Activated CD8-positive, alpha-beta memory T cell treated with anti-CD3 and anti-CD28 coated beads, Interleukin-2, amount 10 ng/mL, durations not matched to agents 7 days and 5 days (primary cell): ENCODE measurements around the gene PAIP2B. TPM values are rescaled to one million over a fixed set of nuclear protein-coding genes. Genes with fewer than 3 reads are reported as not detected.

Experiments
- total RNA-seq, 2 experiments: library from RNA; stranded (reverse); gene quantifications; one replicate each; pipeline ENCODE4 v1.2.3, GENCODE V29; 2021

Gene PAIP2B
- total RNA-seq, 2 experiments from 2014 or later: 1.1 to 1.5 TPM

Other genes with a start within 250 kb of the PAIP2B start
- not detected for gene ANKRD53, start 248.5 kb downstream of the PAIP2B start, total RNA-seq
- 10 to 100 TPM; 39.2 to 58.1 TPM for gene TEX261, start 232.2 kb downstream of the PAIP2B start, total RNA-seq
- gene NAGK, start 158.5 kb downstream of the PAIP2B start, total RNA-seq: 10 to 100 TPM; 54.6 to 78.4 TPM
- gene MCEE, start 96.9 kb downstream of the PAIP2B start, total RNA-seq: 10 to 100 TPM; 12.6 to 16.3 TPM
- gene MPHOSPH10, start 96.5 kb downstream of the PAIP2B start, total RNA-seq: 10 to 100 TPM; 24.2 to 40.8 TPM
- gene ZNF638, start 104.7 kb upstream of the PAIP2B start, total RNA-seq: 100 to 1,000 TPM in 1 of 2 experiments, 10 to 100 TPM in 1; 88.0 to 105 TPM
- 1 to 10 TPM; 7.3 to 8.9 TPM for gene DYSF, start 226.5 kb upstream of the PAIP2B start, total RNA-seq